B cell (primary cell): ENCODE results near the gene ZBTB46. TPM values are rescaled to one million over a fixed set of nuclear protein-coding genes. Genes with fewer than 3 reads are reported as not detected.
"Not testable (repeated sequence)": the region's sequence is repeated elsewhere in the genome, so short reads cannot be mapped to it uniquely, and the experiment has no call there.

Experiments used
- ATAC-seq: fragments of 200-7000 bp; cut with Tn5 transposase; one replicate; pipeline ENCODE4 v1.10.0; 2021; ENCODE audit warnings: low read depth, mild to moderate bottlenecking, moderate number of reproducible peaks, moderate library complexity
- CTCF ChIA-PET: fragments of 350-600 bp; sonication (Branson Sonifier 250); formaldehyde crosslinking; loops from one replicate; lab custom pipeline; 2021; ENCODE audit warnings: antibody characterized with exemption, inconsistent platforms; lab: Charles Lee
- POLR2A ChIA-PET: fragments of 350-600 bp; sonication (Branson Sonifier 250); formaldehyde crosslinking; loops from one replicate; lab custom pipeline; 2021; ENCODE audit warnings: antibody characterized with exemption; lab: Charles Lee
- DNase-seq: peaks from one replicate; pipeline ENCODE4 v3.0.0; 2013
- H2AFZ ChIP-seq: 2 replicates; pipeline ENCODE4 v1.6.1; 2012; ENCODE audit warnings: mild to moderate bottlenecking, low read depth, low read length; ENCODE audit not compliant: insufficient read depth, poor library complexity, severe bottlenecking
- H3K27ac ChIP-seq, 2 donors: 1 replicate in 1 of 2; 2 replicates in 1 of 2; pipeline ENCODE4 v1.5.1; 2012 to 2013; ENCODE audit warnings: low read length in 2 of 2, mild to moderate bottlenecking in 2 of 2, moderate library complexity in 1 of 2
- H3K27me3 ChIP-seq, 4 experiments: fragments of 200-600 bp in 1 of 4; sonication (generic) in 1 of 4; replicated peaks in 1 of 4; 1 replicate in 2 of 4; 2 replicates in 2 of 4; pipeline versions ENCODE4 v1.6.1 to v1.7.0; 2013 to 2016; ENCODE audit warnings: low read length in 3 of 4, mild to moderate bottlenecking in 2 of 4, mixed read lengths in 1 of 4, moderate library complexity in 1 of 4; ENCODE audit not compliant: insufficient read depth in 4 of 4, control insufficient read depth in 3 of 4; ENCODE audit errors: control extremely low read depth in 1 of 4
- H3K36me3 ChIP-seq, 2 experiments: replicated peaks in 1 of 2; 1 replicate in 1 of 2; 2 replicates in 1 of 2; pipeline versions ENCODE4 v1.6.1 to v1.7.1; 2013; ENCODE audit warnings: low read length in 1 of 2; ENCODE audit not compliant: insufficient read depth in 2 of 2, control insufficient read depth in 1 of 2; ENCODE audit errors: control extremely low read depth in 1 of 2, extremely low read depth in 1 of 2
- H3K4me1 ChIP-seq, 2 donors: fragments of 200-600 bp in 1 of 2; sonication (generic) in 1 of 2; 1 replicate in 1 of 2; 2 replicates in 1 of 2; pipeline versions ENCODE4 v1.5.1 to v1.6.1; 2013 to 2017; ENCODE audit warnings: low read length in 2 of 2; ENCODE audit not compliant: control insufficient read depth in 2 of 2, insufficient read depth in 2 of 2
- H3K4me2 ChIP-seq: replicated peaks from 2 replicates; pipeline ENCODE3; 2012; ENCODE audit warnings: mild to moderate bottlenecking, low read depth, low read length; ENCODE audit not compliant: poor library complexity, severe bottlenecking
- H3K4me3 ChIP-seq, 5 experiments: fragments of 200-600 bp in 1 of 5; sonication (generic) in 1 of 5; 1 replicate in 3 of 5; 2 replicates in 2 of 5; pipeline versions ENCODE4 v1.5.1 to v1.7.0; 2011 to 2016; ENCODE audit warnings: low read length in 4 of 5, mild to moderate bottlenecking in 4 of 5, low read depth in 2 of 5, control low read depth in 1 of 5, moderate library complexity in 1 of 5; ENCODE audit not compliant: insufficient read depth in 1 of 5; ENCODE audit errors: control extremely low read depth in 1 of 5, extremely low read depth in 1 of 5
- H3K79me2 ChIP-seq: fragments of 200-600 bp; sonication (generic); one replicate; pipeline ENCODE4 v1.6.0; 2016; ENCODE audit warnings: low read length; ENCODE audit not compliant: control insufficient read depth, insufficient read depth
- H3K9ac ChIP-seq: fragments of 200-600 bp; sonication (generic); 2 replicates; pipeline ENCODE4 v1.6.1; 2017; ENCODE audit warnings: mild to moderate bottlenecking, low read length, moderate library complexity
- H3K9me3 ChIP-seq, 3 donors: one replicate each; pipeline versions ENCODE4 v1.6.1 to v1.7.1; 2013; ENCODE audit warnings: low read length in 2 of 3; ENCODE audit not compliant: control insufficient read depth in 2 of 3, insufficient read depth in 1 of 3; ENCODE audit errors: control extremely low read depth in 1 of 3
- H4K20me1 ChIP-seq: 2 replicates; pipeline ENCODE4 v1.6.0; 2012; ENCODE audit warnings: mild to moderate bottlenecking, low read length; ENCODE audit not compliant: insufficient read depth, control insufficient read depth, poor library complexity, severe bottlenecking
- H3K27ac Mint-ChIP-seq: one replicate; pipeline ENCODE4 v1.8.0; 2021; ENCODE audit warnings: mixed read lengths
- H3K27me3 Mint-ChIP-seq: one replicate; pipeline ENCODE4 v1.8.0; 2021; ENCODE audit warnings: mixed read lengths
- H3K4me1 Mint-ChIP-seq: one replicate; pipeline ENCODE4 v1.8.0; 2021; ENCODE audit warnings: mixed read lengths
- H3K4me3 Mint-ChIP-seq: one replicate; pipeline ENCODE4 v1.8.0; 2021; ENCODE audit warnings: mixed read lengths
- H3K9me3 Mint-ChIP-seq: one replicate; pipeline ENCODE4 v1.8.0; 2022; ENCODE audit warnings: mixed read lengths; ENCODE audit not compliant: insufficient read depth
- CTCF ChIP-seq: fragments of 200-600 bp; IDR thresholded peaks from one replicate; pipeline ENCODE4 v1.8.0; 2022; ENCODE audit warnings: antibody characterized with exemption, mild to moderate bottlenecking
- EZH2 ChIP-seq: IDR thresholded peaks from 2 replicates; pipeline ENCODE4 v1.6.1; 2012; ENCODE audit warnings: borderline replicate concordance, low read depth, mild to moderate bottlenecking, moderate library complexity, low read length; ENCODE audit not compliant: insufficient read depth, poor library complexity, severe bottlenecking
- WGBS: methylation state at CpG from one replicate; pipeline ENCODE4 v1.1.5; 2013; ENCODE audit warnings: missing lambda C conversion rate; ENCODE audit not compliant: insufficient coverage; 5-methylcytosine and 5-hydroxymethylcytosine counted together
- intact Hi-C: fragments of 100-400 bp; cut with micrococcal nuclease; formaldehyde crosslinking; loops from one replicate; pipeline ENCODE4 v1.10.0; 2022
- polyA plus RNA-seq: library from polyadenylated mRNA; depleted of rRNA; stranded (reverse); fragments of >200 nt; gene quantifications from 2 replicates; pipeline ENCODE4 v1.2.3, GENCODE V29; 2012
- total RNA-seq, 2 donors: library from RNA; stranded (reverse); fragments of 120-200 nt in 1 of 2; gene quantifications; 1 replicate in 1 of 2; 2 replicates in 1 of 2; pipeline versions ENCODE4 v1.2.3 to v1.2.4, GENCODE V29; 2013 to 2022

Gene ZBTB46
- total and polyA plus RNA-seq, 2 donors (not counting 1 experiment from before 2014, with no cell fraction given) = 0.16 to 0.64 TPM

GRCh38 chr20:63851548-63851943 lies 20.5 kb upstream of the ZBTB46 start:
- H2AFZ ChIP-seq, H3K79me2 ChIP-seq, DNase-seq, H3K27ac Mint-ChIP-seq, H3K9ac ChIP-seq, H3K9me3 ChIP-seq, H3K4me3 ChIP-seq, CTCF ChIA-PET, H3K9me3 Mint-ChIP-seq, H3K4me1 Mint-ChIP-seq, H3K4me2 ChIP-seq, intact Hi-C loops, ATAC-seq, H3K27ac ChIP-seq, H3K4me3 Mint-ChIP-seq, H4K20me1 ChIP-seq, H3K36me3 ChIP-seq: not testable (repeated sequence)
- POLR2A ChIA-PET = interaction anchor here (0.7 kb wide), 1 partner anchor 163 kb away, joined by 4 read pairs; no protein-coding TSS in a partner anchor
- 78% methylated on average over 9 of the region's 14 CpGs for WGBS
- Histone ChIP-seq H3K27me3 (peaks cover 0 to 53% (median 17%) of the 10 kb centered on the region in 4 experiments), H3K4me1 (peaks cover 23 to 36% of the 10 kb centered on the region in 2 donors)
- H3K27me3 Mint-ChIP-seq = peaks cover 15% of the 10 kb centered on the region

- peak; percentile 33 for ATAC-seq
- CTCF ChIA-PET = no interaction called here
Measured at GRCh38 chr20:63850689-63851547, 19.9 kb upstream of the ZBTB46 start.

More at GRCh38 chr20:63850689-63851547, 19.9 kb upstream of the ZBTB46 start:
- Histone ChIP-seq H3K79me2 (no peaks in the 10 kb centered on the region), H3K4me3 (no peak overlapping the region), H3K4me2 (no peak overlapping the region), H2AFZ (no peak overlapping the region), H4K20me1 (no peaks in the 10 kb centered on the region), H3K4me1 (peaks cover 28 to 42% of the 10 kb centered on the region in 2 donors), H3K27ac (no peak overlapping the region), H3K9ac (no peak overlapping the region), H3K36me3 (no peaks in the 10 kb centered on the region), H3K27me3 (peaks cover 0 to 59% (median 20%) of the 10 kb centered on the region in 4 experiments), H3K9me3 (no peaks in the 10 kb centered on the region)
- POLR2A ChIA-PET = interaction anchor here (0.7 kb wide), 1 partner anchor 163 kb away, joined by 4 read pairs; no protein-coding TSS in a partner anchor
- H3K4me1 Mint-ChIP-seq = peaks cover 7% of the 10 kb centered on the region
- no peaks in the 10 kb centered on the region for H3K9me3 Mint-ChIP-seq
- intact Hi-C loops = no loop called here
- no peak overlapping the region for H3K4me3 Mint-ChIP-seq
- 42% methylated on average over 19 of the region's 27 CpGs for WGBS
- peaks cover 18% of the 10 kb centered on the region for H3K27me3 Mint-ChIP-seq
- DNase-seq = peak; percentile 70
- no peak for TF ChIP-seq CTCF
- no peak for TF ChIP-seq EZH2
- no peak overlapping the region for H3K27ac Mint-ChIP-seq
